Measurements from ENCODE around the gene S100PBP. TPM values are rescaled to one million over a fixed set of nuclear protein-coding genes. Genes with fewer than 3 reads are reported as not detected.

S100PBP gene
- polyA plus RNA-seq, 3 donors, result 6.6 to 17.4 (median 7.1) TPM

DNA sequence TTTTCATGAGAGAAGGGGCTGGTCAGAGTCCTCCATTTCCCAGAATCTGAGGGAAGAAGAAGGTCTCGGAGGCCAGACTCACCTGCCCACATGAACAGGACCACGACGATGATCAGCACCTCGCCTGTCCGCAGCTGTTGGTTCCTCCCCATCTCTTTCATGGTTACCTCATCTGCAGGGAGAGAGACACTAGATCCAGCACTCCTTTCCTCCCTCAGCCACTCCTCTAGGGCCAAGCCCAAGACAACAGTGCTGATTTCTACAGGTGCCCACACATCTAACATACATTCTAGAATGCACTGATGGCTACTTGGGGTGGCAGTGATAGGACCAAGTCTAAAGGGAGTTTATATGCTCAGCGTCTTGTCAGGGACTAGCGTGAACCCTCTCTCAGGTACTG lies 50.2 kb downstream of the S100PBP start:
- H3K4me3 ChIP-seq (replicated peaks in 1 of 3; ENCODE audit: low read depth in 2 of 3, low read length in 3 of 3), result no peak overlapping the region
- Mint-ChIP-seq H3K4me3 (no peak overlapping the region), H3K27ac (no peak overlapping the region), H3K27me3 (ENCODE audit: low read depth in 3 of 3) (peaks cover 33 to 37% (median 36%) of the 10 kb centered on the region in 3 donors), H3K36me3 (peaks cover 26 to 39% of the 10 kb centered on the region in 2 donors), H3K4me1 (peaks cover 10% of the 10 kb centered on the region), H3K9me3 (peaks cover 0 to 7% (median 1%) of the 10 kb centered on the region in 7 donors)
- H3K36me3 ChIP-seq (replicated peaks in 1 of 2; ENCODE audit: control insufficient read depth in 1 of 2, insufficient read depth in 2 of 2, low read length in 2 of 2), result peaks cover 6 to 15% of the 10 kb centered on the region in 2 donors
- no peak overlapping the region for H3K27ac ChIP-seq (ENCODE audit: low read depth in 1 of 2, low read length in 2 of 2)
- WGBS (ENCODE audit: insufficient coverage), result 87% methylated on average over 4 of the region's 7 CpGs
- no peaks in the 10 kb centered on the region for H3K9me3 ChIP-seq (replicated peaks in 1 of 2; ENCODE audit: control insufficient read depth in 1 of 2, insufficient read depth in 1 of 2, low read length in 2 of 2)
- H4K20me1 ChIP-seq (ENCODE audit: insufficient read depth, low read length), result no peaks in the 10 kb centered on the region
- TF ChIP-seq, protein P1, sequence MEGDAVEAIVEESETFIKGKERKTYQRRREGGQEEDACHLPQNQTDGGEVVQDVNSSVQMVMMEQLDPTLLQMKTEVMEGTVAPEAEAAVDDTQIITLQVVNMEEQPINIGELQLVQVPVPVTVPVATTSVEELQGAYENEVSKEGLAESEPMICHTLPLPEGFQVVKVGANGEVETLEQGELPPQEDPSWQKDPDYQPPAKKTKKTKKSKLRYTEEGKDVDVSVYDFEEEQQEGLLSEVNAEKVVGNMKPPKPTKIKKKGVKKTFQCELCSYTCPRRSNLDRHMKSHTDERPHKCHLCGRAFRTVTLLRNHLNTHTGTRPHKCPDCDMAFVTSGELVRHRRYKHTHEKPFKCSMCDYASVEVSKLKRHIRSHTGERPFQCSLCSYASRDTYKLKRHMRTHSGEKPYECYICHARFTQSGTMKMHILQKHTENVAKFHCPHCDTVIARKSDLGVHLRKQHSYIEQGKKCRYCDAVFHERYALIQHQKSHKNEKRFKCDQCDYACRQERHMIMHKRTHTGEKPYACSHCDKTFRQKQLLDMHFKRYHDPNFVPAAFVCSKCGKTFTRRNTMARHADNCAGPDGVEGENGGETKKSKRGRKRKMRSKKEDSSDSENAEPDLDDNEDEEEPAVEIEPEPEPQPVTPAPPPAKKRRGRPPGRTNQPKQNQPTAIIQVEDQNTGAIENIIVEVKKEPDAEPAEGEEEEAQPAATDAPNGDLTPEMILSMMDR (IDR thresholded peaks at IDR 0.05), result no peak
- H3K4me2 ChIP-seq (replicated peaks; ENCODE audit: extremely low read depth, low read length, poor library complexity, severe bottlenecking), result no peak overlapping the region
- peaks cover 23 to 32% of the 10 kb centered on the region in 2 donors for H3K27me3 ChIP-seq (ENCODE audit: control insufficient read depth in 2 of 2, insufficient read depth in 2 of 2, low read length in 2 of 2)
- H3K4me1 ChIP-seq (ENCODE audit: control insufficient read depth in 1 of 2, insufficient read depth in 2 of 2, low read length in 2 of 2), result no peaks in the 10 kb centered on the region
- DNase-seq, result no peak
- no peaks in the 10 kb centered on the region for H3K79me2 ChIP-seq (ENCODE audit: insufficient read depth, low read length)
- no peak overlapping the region for H3K9ac ChIP-seq (ENCODE audit: insufficient read depth, low read length, poor library complexity, severe bottlenecking)
- intact Hi-C loops (cut with micrococcal nuclease), result no loop called here
- H2AFZ ChIP-seq (ENCODE audit: insufficient read depth, low read depth, low read length, poor library complexity, severe bottlenecking), result no peak overlapping the region

DNA sequence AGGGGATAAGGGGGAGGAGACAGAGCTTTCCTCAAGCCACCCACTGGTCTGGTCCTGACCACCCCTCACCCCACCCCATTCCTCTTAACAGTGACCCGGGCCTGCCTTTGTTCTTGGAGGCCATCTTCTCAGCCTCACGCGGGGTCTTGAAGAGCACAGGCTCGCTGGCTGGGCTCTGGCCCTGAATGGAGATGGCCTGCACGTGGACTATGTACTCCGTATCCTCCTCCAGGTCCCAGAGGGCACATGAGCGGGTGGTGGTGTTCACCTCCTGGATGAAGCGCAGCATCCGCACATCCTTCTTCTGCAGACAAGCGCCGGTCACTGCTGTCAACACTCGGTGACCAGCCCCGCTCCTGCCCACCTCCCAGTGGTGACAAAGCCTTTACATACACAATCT lies 50.6 kb downstream of the S100PBP start:
- WGBS (ENCODE audit: insufficient coverage), result 95% methylated on average over 10 of the region's 13 CpGs
- Histone ChIP-seq H3K27me3 (ENCODE audit: control insufficient read depth in 2 of 2, insufficient read depth in 2 of 2, low read length in 2 of 2) (peaks cover 23 to 35% of the 10 kb centered on the region in 2 donors), H3K4me2 (replicated peaks; ENCODE audit: extremely low read depth, low read length, poor library complexity, severe bottlenecking) (no peak overlapping the region), H2AFZ (ENCODE audit: insufficient read depth, low read depth, low read length, poor library complexity, severe bottlenecking) (no peak overlapping the region), H3K9me3 (replicated peaks in 1 of 2; ENCODE audit: control insufficient read depth in 1 of 2, insufficient read depth in 1 of 2, low read length in 2 of 2) (no peaks in the 10 kb centered on the region), H3K4me1 (ENCODE audit: control insufficient read depth in 1 of 2, insufficient read depth in 2 of 2, low read length in 2 of 2) (no peaks in the 10 kb centered on the region), H3K4me3 (replicated peaks in 1 of 3; ENCODE audit: low read depth in 2 of 3, low read length in 3 of 3) (no peak overlapping the region), H3K36me3 (replicated peaks in 1 of 2; ENCODE audit: control insufficient read depth in 1 of 2, insufficient read depth in 2 of 2, low read length in 2 of 2) (peaks cover 6 to 11% of the 10 kb centered on the region in 2 donors), H3K9ac (ENCODE audit: insufficient read depth, low read length, poor library complexity, severe bottlenecking) (no peak overlapping the region), H3K27ac (ENCODE audit: low read depth in 1 of 2, low read length in 2 of 2) (no peak overlapping the region), H3K79me2 (ENCODE audit: insufficient read depth, low read length) (no peaks in the 10 kb centered on the region), H4K20me1 (ENCODE audit: insufficient read depth, low read length) (no peaks in the 10 kb centered on the region)
- intact Hi-C loops (cut with micrococcal nuclease), result no loop called here
- Mint-ChIP-seq H3K27ac (no peak overlapping the region), H3K9me3 (peaks cover 0 to 7% (median 2%) of the 10 kb centered on the region in 7 donors), H3K27me3 (ENCODE audit: low read depth in 3 of 3) (peaks cover 37 to 40% (median 40%) of the 10 kb centered on the region in 3 donors), H3K36me3 (peaks cover 21 to 35% of the 10 kb centered on the region in 2 donors), H3K4me3 (no peak overlapping the region), H3K4me1 (peaks cover 10% of the 10 kb centered on the region)
- no peak for DNase-seq
- TF ChIP-seq, protein P1 (IDR thresholded peaks at IDR 0.05), result no peak
